Esophagus squamous epithelium (tissue), 5 donors: ENCODE measurements around the gene HOXD4. TPM values are rescaled to one million over a fixed set of nuclear protein-coding genes. Genes with fewer than 3 reads are reported as not detected.

Source experiments
- DNase-seq: peaks from one replicate; lab custom pipeline; 2025; lab: John Stamatoyannopoulos, UW
- H3K27ac ChIP-seq, 4 donors: fragments of 200-600 bp; sonication (generic); one replicate each; pipeline ENCODE4 v1.5.1; 2016 to 2019; ENCODE audit warnings: mild to moderate bottlenecking in 1 of 4
- H3K27me3 ChIP-seq, 4 donors: fragments of 200-600 bp; sonication (generic); 1 replicate in 3 of 4; 2 replicates in 1 of 4; pipeline versions ENCODE4 v1.5.1 to v1.6.0; 2017 to 2021; ENCODE audit warnings: antibody characterized with exemption in 1 of 4
- H3K36me3 ChIP-seq, 3 donors: fragments of 200-600 bp; sonication (generic); one replicate each; pipeline ENCODE4 v1.5.1; 2016 to 2019
- H3K4me1 ChIP-seq, 3 donors: fragments of 200-600 bp; sonication (generic); one replicate each; pipeline ENCODE4 v1.5.1; 2017 to 2019
- H3K4me3 ChIP-seq, 4 donors: fragments of 200-600 bp; sonication (generic); 1 replicate in 3 of 4; 2 replicates in 1 of 4; pipeline ENCODE4 v1.5.1; 2016 to 2019; ENCODE audit warnings: mild to moderate bottlenecking in 2 of 4, moderate library complexity in 1 of 4
- H3K9me3 ChIP-seq, 3 donors: fragments of 200-600 bp; sonication (generic); one replicate each; pipeline ENCODE4 v1.5.1; 2016 to 2019
- CTCF ChIP-seq, 6 experiments: fragments of 450-650 bp in 4 of 6; fragments of 200-600 bp in 2 of 6; sonication (generic) in 2 of 6; IDR thresholded peaks; one replicate each; pipeline ENCODE4 v1.5.1; 2016 to 2019; ENCODE audit warnings: antibody characterized with exemption in 6 of 6, mild to moderate bottlenecking in 4 of 6, moderate library complexity in 4 of 6
- POLR2A ChIP-seq, 4 donors: fragments of 450-650 bp; IDR thresholded peaks; one replicate each; pipeline ENCODE4 v1.6.1; 2017; ENCODE audit warnings: antibody characterized with exemption in 4 of 4, mild to moderate bottlenecking in 4 of 4, moderate library complexity in 3 of 4
- WGBS, 2 donors: methylation state at CpG; one replicate each; pipeline ENCODE4 v1.1.5; 2018; 5-methylcytosine and 5-hydroxymethylcytosine counted together
- intact Hi-C: fragments of 100-400 bp; cut with DNase I; formaldehyde crosslinking; loops from one replicate; pipeline ENCODE4 v1.15.0; 2022
- total RNA-seq, 4 donors: library from RNA; depleted of rRNA; stranded (reverse); fragments of >200 nt; gene quantifications; one replicate each; pipeline ENCODE4 v1.1.0, GENCODE V29; 2016
- donor health status: DM: yes; HTN: yes; CAD: no.

HOXD4 gene
- total RNA-seq, 4 donors from 2014 or later = 0.31 to 2.5 TPM; not detected in 2

DNA sequence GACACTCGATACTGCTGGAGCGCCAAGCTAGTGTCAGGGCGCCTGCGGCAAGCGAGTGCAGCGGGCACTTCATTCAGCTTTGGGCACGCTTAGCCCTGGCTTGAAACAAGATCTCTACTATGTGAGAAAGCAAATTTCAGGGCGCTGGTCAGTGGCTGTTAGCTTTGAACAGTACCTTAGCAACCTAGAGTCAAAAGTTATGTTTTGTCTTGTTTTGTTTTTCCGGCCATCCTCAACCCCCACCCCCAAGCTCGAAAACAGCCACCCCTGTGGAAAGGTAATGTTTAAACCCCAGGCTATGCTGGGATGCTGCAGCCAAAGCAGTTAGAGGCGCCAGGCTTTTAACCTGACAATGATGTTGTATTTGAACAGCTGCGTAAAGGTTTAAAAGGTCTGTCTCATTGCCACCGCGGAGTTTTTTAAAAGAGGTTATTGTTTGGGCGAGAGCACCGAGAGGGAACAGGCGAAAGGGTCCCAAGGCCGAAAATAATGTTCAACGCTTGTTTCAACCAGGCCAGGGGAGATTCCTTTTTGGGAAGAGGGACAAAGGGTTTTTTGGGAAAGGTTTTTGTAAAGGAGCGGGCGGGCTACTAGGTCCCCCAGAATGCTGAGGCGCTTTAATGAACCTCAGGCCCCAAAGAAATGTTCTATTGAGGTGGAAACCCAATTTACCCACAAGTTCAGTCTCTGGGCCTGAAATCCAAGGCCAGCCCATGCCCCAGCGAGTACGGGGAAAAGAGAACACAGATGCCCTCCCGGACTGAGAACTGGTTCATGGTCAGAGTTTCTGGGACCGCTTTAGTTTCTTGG lies 37.0 kb upstream of the HOXD4 start:
- no peak overlapping the region for H3K4me3 ChIP-seq
- 11 to 22% methylated on average over 21 to 26 of the region's 26 CpGs for WGBS, 2 donors
- H3K27ac ChIP-seq = no peak overlapping the region
- H3K36me3 ChIP-seq = no peaks in the 10 kb centered on the region
- intact Hi-C loops = no loop called here
- DNase-seq = no peak
- peaks cover 0 to 4% (median 0%) of the 10 kb centered on the region in 3 donors for H3K4me1 ChIP-seq
- no peaks in the 10 kb centered on the region for H3K9me3 ChIP-seq
- TF ChIP-seq POLR2A (IDR thresholded peaks at IDR 0.05) = no peak
- no peak for TF ChIP-seq CTCF (IDR thresholded peaks at IDR 0.05)
- peaks cover 40 to 100% (median 72%) of the 10 kb centered on the region in 4 donors for H3K27me3 ChIP-seq

DNA sequence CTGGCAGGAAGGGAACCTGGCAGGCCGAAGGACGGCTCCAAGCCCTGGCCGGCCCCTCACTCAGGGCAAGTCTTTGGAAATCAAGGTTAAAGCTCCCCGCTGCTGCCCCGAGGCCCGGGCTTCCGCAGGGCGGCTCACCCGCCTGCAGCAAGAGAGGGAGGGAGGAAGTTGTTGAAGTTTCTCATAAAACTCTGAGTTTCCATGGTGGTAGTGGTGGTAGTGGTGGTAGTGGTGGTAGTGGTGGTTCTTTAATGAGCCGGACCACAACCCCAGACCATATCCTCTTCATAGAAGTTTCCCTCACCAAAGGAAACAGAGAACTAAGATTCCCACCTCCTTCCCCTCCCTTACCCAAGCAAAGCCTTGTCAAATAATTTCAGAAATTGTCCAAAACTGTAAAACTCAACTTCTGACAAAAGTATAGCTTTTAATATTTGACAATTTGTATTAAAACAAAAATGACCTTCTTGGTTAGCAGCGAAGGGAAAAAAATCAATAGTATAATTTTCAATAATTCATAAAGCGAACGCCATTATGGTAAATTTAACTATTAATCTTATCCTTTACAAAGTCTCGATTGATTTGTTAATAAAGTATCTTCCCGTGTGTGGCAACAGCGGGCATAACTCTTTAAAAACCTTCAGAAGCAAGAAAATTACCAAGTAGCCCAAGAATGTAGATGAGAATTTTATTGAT lies 36.3 kb upstream of the HOXD4 start:
- Histone ChIP-seq H3K27me3 (peaks cover 45 to 100% (median 67%) of the 10 kb centered on the region in 4 donors), H3K4me1 (peaks cover 0 to 4% (median 0%) of the 10 kb centered on the region in 3 donors), H3K27ac (no peak overlapping the region), H3K9me3 (no peaks in the 10 kb centered on the region), H3K36me3 (no peaks in the 10 kb centered on the region), H3K4me3 (no peak overlapping the region)
- WGBS, 2 donors = 25 to 36% methylated on average over 9 to 14 of the region's 16 CpGs
- TF ChIP-seq POLR2A (IDR thresholded peaks at IDR 0.05) (no peak), CTCF (IDR thresholded peaks at IDR 0.05) (no peak)
- intact Hi-C loops = no loop called here
- DNase-seq = no peak

- peaks cover 0 to 5% (median 0%) of the 10 kb centered on the region in 3 donors for H3K4me1 ChIP-seq
- H3K36me3 ChIP-seq = no peaks in the 10 kb centered on the region
- peaks cover 50 to 100% (median 67%) of the 10 kb centered on the region in 4 donors for H3K27me3 ChIP-seq
- 13 to 27% methylated on average over 21 to 24 of the region's 66 CpGs for WGBS, 2 donors
- H3K27ac ChIP-seq = peak within 1 kb of the TSS in 2 of 4 donors; percentile 17 to 42
- no peak for DNase-seq
- TF ChIP-seq POLR2A (IDR thresholded peaks at IDR 0.05) (peak in 1 of 4 donors; percentile 11), CTCF (IDR thresholded peaks at IDR 0.05) (peak in 1 of 6 experiments; percentile 10)
- peak within 1 kb of the TSS in 3 of 4 donors; percentile 12 to 33 (median 27) for H3K4me3 ChIP-seq
- H3K9me3 ChIP-seq = no peaks in the 10 kb centered on the region
- intact Hi-C loops = no loop called here
These were observed 35.2 kb upstream of the HOXD4 start, which contains the start of gene HOXD10 for GRCh38 chr2:176115883-176116813. HOXD10 (plus strand) TSS chr2:176116778; CDS start chr2:176116834, 56 bp downstream.

- Histone ChIP-seq H3K27ac (peak overlapping the region in 2 of 4 donors; percentile 17 to 42), H3K36me3 (no peaks in the 10 kb centered on the region), H3K27me3 (peaks cover 51 to 100% (median 67%) of the 10 kb centered on the region in 4 donors), H3K4me1 (peaks cover 0 to 17% (median under 1%) of the 10 kb centered on the region in 3 donors), H3K9me3 (no peaks in the 10 kb centered on the region), H3K4me3 (peak overlapping the region in 3 of 4 donors; percentile 12 to 27 (median 12))
- no peak for TF ChIP-seq POLR2A (IDR thresholded peaks at IDR 0.05)
- TF ChIP-seq CTCF (IDR thresholded peaks at IDR 0.05) = no peak
- intact Hi-C loops = no loop called here
- DNase-seq = no peak
- 29 to 44% methylated on average over 7 to 13 of the region's 40 CpGs for WGBS, 2 donors
These were observed 34.1 kb upstream of the HOXD4 start for GRCh38 chr2:176117162-176117822.
